Ishikawa (cell line): ENCODE results near the gene CRY1.

Experiments
- CREB1 ChIP-seq: IDR thresholded peaks from 2 replicates; pipeline ENCODE4 v1.6.1; 2012; ENCODE audit warnings: low read depth
- TAF1 ChIP-seq: IDR thresholded peaks from 2 replicates; pipeline ENCODE4 v1.6.1; 2012; ENCODE audit warnings: low read depth, mild to moderate bottlenecking
- USF1 ChIP-seq: IDR thresholded peaks from 2 replicates; pipeline ENCODE4 v1.6.1; 2012

- TF ChIP-seq TAF1, result no peak
- no peak for TF ChIP-seq USF1
- no peak for TF ChIP-seq CREB1
Measured at GRCh38 chr12:107130830-107131611, 37.7 kb upstream of the CRY1 start.
